NOMO-1 treated with DMSO at 0.1 percent for 48 hours (cell line): ENCODE results near the gene CELA3B.
"Not testable (repeated sequence)": the region's sequence is repeated elsewhere in the genome, so short reads cannot be mapped to it uniquely, and the experiment has no call there.

Source experiments
- DNase-seq: peaks from one replicate; lab custom pipeline; 2025; ENCODE audit not compliant: unreplicated experiment; lab: John Stamatoyannopoulos, UW

The CELA3B gene

DNA sequence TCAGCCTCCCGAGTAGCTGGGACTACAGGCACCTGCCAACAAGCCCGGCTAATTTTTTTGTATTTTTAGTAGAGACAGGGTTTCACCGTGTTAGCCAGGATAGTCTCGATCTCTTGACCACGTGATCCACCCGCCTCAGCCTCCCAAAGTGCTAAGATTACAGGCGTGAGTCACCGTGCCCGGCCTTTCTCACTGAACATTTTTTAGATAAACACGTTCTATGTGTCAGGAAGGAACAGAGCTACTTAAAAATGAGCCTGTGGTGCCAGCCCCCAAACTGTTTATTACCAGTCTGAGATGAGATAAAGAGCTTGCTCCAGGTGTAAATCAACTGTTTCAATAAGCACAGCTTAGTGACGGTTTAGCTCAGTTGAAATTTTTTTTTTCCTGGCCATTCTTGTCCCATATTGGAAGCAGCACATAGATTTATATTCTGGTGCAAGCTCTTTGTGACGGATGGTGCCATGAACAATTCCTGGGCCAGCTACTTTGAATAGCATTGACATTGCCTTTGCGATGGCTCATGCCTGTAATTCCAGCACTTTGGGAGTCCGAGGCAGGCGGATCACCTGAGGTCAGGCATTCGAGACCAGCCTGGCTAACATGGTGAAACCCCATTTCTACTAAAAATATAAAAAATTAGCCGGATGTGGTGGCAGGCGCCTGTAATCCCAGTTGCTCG lies 33.7 kb upstream of the CELA3B start:
- DNase-seq, result not testable (repeated sequence)

DNA sequence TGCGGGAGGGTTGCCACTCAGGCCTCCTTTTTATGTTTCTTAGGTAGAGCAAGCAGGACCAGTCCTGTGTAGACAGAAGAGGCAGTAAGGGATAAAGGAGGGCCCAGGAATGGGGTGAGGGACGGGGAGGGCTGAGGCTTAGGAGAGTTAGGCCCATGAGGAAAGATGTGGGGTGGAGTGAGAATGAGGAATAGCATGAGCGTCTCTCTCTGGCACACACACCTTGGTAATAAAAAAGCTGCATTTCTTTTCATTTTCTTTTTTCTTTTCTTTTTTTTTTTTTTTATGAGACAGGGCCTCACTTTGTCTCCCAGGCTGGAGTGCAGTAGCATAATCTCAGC lies 32.1 kb upstream of the CELA3B start:
- no peak for DNase-seq

DNA sequence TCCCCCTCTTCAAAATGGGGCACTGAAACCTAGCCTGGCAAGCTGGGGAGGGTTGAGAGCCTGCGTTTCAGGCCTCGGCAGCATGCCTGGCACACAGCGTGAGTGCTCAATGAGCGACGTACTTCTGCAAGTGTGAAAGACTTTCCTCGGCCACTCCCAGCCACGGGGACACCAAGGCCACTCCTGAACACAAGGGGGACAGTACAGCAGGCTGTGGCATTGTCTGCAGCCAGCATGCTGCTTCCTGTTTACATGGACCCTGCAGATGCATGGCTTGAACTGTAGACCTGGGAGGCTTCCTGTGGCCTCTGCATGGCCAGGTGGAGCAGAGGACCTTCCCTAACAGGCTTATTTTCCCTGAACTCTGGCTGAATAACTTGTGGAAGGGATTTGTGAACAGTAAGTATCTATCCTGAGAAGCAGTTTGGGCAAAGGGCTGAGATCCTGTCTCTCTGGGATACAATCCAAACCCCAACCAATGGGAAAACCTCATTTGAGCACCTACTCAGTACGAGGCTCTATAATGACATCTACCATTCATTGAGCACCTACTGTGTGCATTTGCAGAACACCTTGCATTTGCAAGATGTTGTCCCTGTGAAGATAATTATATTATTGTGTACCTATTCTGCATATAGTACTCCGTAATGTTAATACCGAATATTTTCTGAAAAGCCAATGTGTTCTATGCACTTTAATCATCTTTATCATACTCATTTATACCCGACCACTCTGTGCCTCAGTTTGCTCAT lies 29.8 kb upstream of the CELA3B start:
- no peak for DNase-seq

DNA sequence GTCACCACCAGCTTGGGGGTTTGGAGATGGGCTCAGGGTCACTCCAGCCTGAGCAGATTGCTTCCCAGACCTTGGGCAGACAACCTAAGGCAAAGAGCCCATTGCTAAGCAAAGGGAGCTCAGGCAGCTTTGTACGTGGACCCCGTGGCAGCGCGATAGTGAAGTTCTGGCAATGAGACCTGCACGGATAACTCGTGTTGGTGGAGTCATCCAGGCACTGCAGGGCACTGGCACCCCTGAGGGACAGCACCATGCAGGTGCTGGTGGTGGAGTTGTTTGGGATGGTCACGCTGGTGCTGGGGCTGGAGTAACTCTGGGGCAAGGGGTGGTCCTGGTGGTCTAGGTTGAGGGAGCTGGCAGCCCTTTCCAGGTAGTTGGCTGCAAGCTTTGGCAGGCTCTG lies 26.1 kb upstream of the CELA3B start:
- no peak for DNase-seq

DNA sequence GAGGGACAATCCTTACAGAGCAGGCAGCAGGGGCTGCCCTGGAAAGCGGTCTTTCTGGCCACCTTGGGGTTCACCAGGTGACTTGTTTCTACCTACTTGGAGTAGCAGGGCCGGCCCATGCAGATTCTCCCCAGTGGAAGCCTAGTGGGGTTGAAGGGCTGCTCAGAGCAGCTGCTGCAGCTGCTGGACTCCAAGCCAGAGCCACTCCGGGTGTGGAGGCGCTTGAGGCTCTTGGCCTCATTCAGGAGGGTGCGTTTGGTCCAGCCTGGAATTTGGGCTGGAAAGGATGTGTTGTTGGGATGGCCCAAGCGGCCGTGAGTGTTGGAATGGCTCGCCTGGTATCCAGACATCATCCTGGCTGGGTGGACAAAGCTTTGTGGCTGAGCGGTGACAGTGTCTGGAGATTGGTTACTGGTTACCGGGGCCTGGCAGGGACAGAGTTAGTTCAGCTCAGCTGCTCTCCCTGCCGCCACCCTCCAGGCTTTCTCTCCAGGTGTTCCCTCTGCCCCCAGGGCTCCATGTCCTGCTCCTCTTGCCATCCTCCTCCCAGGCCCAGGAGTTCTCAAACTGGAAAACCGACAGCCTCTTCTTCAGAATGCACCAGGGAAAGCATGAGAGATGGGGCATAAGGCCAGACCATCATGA lies 25.5 kb upstream of the CELA3B start:
- no peak for DNase-seq

DNA sequence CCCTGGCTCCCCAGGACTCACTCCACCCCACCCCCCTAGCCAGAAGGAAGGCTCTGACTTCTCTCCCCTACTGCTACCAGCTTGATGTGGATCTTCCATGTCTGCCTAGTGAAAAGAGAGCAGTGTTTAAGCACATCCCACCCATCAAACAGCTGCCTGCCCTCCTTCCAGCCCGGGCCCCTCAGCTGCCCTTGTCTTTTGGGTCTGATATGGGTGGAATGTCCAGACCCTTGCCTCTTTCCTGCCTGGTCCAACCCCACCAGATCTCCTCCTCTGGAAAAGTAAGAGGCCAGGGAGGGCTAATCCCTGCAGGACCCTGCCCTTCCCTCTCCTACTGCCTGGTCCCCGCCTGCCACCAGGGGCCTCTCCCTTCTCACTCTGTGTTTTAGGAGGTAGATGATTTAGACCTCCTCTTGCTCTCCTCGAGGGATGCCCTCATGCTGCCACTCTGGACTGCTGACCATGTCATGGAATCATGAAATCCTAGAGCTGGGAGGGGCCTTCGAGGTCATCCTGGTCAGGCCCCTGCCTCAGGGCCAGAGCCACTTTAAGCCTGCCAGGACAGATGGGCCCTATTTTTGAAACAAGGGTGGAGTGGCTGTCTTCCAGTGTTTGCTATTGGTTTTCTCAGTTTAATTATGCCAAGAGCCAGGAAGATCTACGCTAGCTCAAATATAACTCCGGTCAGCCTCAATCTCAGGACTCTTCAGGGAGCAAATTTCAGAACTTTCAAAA lies 23.9 kb upstream of the CELA3B start:
- no peak for DNase-seq

DNA sequence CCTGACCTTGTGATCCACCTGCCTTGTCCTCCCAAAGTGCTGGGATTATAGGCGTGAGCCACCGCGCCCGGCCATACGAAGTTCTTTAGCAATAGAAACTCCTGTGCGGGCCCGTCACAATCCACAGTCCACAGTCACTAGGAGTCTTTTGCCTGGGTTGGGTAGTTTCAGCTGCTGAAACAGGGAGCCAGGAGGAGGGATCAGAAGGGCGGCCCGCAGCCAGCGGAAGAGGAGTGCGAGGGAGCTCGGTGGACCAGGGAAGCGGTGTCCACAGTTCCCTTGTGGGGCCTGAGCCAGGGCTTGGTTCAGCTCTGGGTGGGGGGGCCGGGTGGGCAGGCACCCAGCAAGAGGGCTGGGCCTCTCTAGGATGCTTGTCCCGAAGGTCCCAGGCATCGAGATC lies 21.8 kb upstream of the CELA3B start:
- no peak for DNase-seq

DNA sequence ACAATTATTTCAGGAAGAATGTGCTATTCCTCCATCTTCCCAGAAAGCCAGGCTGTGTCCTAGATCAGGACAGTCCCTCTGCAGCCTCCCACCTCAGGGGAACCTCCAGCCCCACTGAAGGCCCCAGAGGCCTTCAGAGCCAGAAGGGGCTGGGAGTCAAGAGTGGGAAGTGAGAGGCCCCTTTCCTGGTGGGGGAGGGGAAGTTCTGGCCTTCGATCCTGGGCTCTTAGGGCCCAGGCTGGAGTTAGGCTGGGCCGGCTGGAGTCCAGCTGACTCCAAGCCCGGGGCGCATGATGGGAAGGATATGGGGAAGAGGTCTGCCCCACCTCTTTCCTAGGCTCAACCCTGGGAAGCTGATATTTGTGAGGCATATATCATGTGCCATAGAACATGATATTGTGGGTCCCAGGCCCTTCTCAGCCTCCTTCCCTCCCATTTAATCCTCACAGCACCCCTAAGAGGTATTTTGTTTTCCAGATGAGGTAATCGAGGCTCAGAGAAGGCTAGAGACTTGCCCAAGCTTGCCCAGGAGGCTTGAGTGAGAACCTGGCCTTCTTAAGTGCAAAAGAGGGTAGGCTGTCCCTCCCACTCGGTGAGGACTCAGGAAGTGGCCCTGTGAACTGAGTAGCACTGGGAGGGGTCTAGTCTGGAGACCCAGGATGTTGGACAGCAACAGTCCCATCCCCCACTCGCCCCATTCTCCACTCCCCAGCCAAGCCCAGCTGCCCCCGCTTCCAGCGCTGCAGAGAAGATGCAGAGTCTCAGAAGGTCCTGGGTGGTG lies 21.1 kb upstream of the CELA3B start:
- no peak for DNase-seq

DNA sequence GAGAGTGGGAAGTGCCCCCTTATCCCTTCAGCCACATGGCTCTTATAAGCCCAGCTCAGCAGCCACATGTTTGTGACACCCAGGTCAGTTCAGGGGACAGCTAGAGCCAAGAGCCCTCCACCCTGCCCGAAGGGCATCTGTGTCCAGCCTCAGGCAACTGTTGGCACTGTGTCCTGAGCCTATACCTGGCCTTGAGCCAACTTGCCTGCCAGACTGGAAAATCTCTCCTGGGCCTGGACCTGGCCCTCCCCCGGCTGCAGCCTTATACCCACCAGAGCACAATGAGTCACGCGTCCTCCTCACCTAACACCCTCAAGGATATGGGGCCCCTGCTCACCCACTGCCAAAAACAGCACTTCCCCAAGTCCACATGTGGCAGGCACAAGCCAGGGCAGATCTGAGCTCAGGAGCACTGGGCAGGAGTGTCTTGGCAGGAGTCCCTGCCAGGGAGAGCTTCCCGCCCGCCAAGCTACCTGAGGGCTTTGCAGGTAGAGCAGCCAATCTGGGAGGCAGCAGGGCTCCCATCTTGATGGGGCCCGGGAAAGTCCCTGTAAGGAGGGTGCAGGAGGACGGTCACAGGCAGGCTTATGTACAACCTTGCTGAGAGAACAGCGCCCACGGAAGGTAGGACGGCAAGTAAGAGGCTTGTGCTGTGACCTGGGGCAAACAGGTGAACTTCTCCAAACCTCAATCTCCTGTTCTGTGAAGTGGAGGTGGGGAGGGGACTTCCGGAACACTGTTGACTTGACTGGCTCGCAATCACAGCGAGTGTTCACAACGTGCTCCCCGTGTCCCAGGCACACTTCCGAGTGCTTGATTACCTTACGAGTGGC lies 19.9 kb upstream of the CELA3B start:
- peak; percentile 8 for DNase-seq

DNA sequence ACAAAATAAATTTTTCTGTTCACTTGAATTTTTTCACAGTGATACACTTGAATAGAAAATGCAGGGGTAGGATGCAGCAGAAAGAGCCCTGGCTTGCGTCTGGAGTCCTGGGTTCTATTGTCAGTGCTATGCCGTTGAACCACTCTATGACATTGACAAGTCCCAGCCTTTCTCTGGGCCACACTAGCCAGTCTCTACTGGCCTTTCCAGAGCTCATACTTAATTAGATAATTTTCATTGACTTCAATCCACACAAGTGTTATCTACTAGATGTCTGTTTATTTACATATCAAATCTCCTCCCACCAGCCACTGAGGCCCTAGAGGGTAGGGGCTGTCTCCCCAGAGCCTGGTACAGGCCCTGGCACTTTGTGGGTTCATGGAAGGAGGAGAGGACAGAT lies 15.5 kb upstream of the CELA3B start:
- DNase-seq, result no peak

DNA sequence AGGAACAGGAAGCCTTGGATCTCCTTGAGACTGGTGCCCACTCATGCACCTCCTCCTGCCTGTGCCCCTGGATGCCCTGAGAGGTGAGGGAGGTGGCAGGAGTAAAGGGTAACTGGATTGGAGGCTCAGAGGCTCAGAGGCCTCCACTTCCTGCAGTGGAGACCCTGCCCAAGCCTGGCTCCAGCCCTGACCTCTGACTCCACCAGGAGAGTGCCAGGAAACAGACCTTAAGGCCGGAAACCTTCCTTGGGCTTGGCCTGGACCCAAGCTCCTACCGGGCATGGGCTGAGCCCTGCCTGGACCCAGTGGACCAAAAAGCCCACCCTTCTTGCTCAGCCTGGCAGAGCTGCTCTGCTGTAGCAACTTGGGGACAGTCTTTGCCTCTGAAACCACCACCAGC lies 15.0 kb upstream of the CELA3B start:
- no peak for DNase-seq

DNA sequence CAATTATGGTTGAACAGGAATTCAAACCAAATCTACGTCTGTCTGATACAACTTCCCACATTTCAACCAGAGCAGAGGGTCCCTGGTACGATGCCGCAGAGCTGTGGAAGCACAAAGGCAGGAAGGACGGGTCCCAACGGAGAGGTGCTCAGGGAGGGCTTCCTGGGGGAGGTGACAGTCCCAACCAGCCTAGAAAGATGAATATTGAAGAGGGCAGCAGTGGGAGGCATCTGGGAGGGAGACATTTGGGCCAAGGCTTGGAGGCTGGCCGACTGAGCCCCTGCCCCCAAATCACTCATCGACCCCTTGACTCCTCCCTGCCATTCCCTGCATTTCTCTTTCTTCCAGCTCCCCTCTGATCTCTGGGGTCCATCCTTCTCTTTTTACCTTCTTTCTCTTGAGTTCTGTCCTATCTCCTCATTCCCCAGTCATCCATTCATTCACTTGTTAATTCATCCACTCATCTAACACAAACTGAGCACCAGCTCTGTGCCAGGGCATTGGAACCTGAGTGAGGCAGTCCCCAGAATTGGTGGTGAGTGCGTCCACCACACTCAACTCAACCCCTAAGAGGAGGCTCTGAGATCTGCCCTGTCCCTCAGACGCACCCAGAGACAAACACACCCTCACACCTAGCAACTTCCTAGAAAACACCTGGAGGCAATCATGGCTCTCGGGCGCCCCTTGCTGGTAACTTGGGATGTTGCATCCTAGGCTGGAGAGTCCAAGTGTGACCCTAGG lies 13.2 kb upstream of the CELA3B start:
- DNase-seq, result peak; percentile 45

DNA sequence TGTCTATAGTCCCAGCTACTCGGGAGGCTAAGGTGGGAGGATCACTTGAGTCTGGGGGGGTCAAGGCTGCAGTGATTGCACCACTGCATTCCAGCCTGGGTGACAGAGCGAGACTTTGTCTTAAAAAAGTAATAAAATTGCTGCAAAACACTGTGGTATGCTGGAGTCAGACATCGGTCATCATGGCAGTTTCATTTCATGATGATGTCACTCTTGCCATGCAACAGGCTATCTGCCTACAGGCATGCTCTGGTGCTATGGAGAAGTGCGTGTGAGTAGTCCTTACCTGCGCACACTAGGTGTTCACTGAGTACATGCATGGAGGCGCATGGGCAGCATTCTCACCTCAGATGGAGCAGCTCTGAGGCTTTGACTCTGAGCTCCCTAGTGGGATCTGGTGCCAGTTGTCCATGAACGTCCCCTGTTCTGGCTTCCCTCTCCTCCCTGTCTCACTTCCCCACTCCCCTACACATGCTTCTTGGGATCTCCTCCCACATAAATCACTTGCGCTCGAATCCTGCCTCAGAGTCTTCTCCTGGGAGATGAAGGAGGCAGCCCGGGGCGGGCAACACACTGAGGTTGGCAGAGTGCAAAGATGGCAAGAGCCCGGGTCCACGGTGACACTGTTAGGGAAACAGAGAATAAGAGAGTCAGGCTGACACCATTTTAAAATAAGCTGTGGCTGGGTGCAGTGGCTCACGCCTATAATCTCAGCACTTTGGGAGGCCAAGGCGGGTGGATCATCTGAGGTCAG lies 10.4 kb upstream of the CELA3B start:
- no peak for DNase-seq

DNA sequence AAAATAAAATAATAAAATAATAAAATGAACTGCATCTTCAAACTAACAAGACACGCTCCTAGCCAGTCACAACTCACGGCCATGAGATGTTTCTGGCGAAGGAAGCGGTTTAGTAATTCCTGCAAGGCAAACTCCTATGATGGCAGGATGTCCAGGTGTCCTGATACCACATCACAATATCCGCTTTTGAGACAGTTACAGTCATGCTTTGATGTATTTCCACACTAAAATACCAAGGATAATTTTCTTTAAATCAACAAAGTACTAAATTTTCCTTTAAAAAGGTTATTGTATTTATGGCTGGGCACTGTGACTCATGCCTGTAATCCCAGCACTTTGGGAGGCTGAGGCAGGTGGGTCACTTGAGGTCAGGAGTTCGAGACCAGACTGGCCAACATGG lies 9.6 kb upstream of the CELA3B start:
- DNase-seq, result not testable (repeated sequence)

DNA sequence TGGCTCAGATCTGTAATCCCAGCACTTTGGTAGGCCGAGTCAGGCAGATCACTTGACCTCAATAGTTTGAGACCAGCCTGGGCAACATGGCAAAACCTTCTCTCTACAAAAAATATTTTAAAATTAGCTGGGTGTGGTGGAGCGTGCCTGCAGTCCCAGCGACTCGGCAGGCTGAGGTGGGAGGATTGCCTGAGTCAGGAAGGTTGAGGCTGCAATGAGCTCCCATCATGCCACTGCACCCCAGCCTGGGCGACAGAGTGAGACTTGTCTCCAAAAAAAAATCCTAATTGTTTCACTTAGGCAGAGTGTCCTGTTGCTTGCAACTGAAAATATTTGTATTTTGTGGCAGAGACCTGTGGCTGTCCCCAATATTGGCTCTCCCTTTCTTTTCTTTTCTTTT lies 7.8 kb upstream of the CELA3B start:
- not testable (repeated sequence) for DNase-seq

DNA sequence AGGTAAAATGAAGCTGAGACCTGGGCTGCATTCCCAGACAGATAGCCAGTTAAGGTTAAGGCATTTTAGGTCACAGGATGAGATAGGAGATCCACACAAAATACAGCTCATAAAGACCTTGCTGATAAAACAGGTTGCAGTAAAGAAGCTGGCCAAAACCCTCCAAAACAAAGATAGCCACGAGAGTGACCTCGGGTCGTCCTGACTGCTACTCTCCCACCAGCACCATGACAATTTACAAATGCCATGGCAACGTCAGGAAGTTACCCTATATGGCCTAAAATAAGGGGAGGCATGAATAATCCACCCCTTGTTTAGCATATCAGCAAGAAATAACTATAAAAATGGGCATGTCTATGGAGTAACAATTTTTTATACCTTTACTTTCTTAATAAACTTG lies 6.3 kb upstream of the CELA3B start:
- not testable (repeated sequence) for DNase-seq

DNA sequence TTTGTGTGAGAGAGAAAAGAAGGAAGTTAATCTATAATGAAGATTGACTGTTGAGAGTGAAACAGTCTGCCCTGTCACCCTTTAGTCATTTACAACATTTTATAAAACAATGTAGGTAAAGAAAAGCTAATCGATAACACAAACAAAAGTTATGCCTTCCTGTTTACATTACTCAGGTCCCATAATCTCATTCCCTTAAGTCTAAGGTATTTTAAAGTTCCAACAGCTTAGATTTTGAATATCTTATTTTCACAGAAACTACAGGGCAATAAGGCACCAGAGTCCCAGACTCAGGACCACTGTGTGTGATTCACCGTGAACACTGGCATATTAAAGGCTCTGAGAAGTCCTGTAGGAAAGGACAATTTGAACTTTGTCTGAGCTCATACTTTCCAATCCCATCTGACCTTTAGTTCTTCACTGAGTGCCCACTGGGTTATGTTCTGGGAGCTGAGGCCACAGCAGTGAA lies 3.8 kb upstream of the CELA3B start:
- not testable (repeated sequence) for DNase-seq

DNA sequence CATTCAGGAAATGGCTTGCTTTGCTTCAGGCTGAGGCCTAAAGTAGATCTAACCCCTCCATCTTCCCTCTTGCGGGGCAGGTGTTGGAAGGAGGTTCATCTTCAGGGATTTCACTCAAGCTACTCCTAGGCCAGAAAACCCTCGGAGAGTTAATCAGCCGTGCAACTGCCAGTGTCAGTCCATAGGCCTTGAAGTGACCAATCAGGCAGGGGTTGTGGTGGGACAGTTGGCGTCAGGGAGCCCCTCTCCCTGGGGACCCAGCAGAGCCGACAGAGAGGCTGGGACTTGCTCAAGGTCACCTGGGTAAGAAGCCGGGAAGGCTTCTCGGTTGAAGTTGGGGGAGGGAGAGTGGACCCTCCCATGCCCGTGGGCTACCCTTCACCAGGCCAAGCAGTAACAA lies 2.9 kb upstream of the CELA3B start:
- DNase-seq, result not testable (repeated sequence)
